GM18951 (cell line): ENCODE measurements around the gene PCTP.

Experiments used
- POLR2A ChIP-seq: IDR thresholded peaks from 4 replicates; pipeline ENCODE4 v1.6.1; 2011; ENCODE audit warnings: mild to moderate bottlenecking; ENCODE audit not compliant: insufficient read length, insufficient read depth; ENCODE audit errors: extremely low read depth
- in situ Hi-C: fragments of 300-500 bp; cut with MboI; formaldehyde crosslinking; loops from one replicate; pipeline ENCODE4 v1.12.0; 2022; ENCODE audit warnings: low sequenced_read_pairs, mixed read lengths, inconsistent platforms; ENCODE audit not compliant: unreplicated experiment

The PCTP gene

GRCh38 chr17:55730808-55731207 lies 20.0 kb upstream of the PCTP start:
- no peak for TF ChIP-seq POLR2A
- in situ Hi-C loops: no loop called here

- in situ Hi-C loops: no loop called here
- no peak for TF ChIP-seq POLR2A
Observed at GRCh38 chr17:55731586-55732250, 19.1 kb upstream of the PCTP start.

DNA sequence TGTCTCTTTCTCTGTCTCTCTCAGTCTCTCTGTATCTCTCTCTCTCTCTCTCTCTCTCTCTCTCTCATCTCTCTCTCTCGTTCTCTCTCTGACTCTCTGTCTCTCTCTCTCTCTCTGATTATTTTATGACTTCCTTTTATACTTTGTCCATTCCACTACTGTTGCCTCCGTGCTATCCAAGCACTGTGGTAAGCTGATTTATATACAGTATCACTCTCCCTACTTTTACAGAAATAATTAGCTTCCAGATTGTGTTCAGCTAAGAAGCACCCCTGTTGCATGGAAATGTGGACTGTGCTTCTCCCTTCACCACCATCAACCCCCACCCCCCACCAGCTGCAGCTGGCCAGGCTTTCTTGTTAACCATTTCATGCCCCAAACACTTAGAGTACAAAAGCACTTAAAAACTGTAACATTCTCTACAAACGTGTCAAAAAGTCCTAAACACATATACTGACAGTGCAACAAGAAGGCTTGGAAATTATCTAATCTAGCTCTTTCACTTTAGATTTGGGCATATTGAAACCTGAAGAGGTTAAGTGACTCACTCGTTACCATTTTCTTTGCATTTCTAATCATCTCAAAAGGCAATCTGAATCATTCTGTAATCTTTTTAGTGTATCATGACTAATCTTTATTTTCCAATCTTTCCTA lies 16.6 kb upstream of the PCTP start:
- in situ Hi-C loops: no loop called here
- no peak for TF ChIP-seq POLR2A

- in situ Hi-C loops: no loop called here
Observed at GRCh38 chr17:55735731-55736405, 15.0 kb upstream of the PCTP start.

DNA sequence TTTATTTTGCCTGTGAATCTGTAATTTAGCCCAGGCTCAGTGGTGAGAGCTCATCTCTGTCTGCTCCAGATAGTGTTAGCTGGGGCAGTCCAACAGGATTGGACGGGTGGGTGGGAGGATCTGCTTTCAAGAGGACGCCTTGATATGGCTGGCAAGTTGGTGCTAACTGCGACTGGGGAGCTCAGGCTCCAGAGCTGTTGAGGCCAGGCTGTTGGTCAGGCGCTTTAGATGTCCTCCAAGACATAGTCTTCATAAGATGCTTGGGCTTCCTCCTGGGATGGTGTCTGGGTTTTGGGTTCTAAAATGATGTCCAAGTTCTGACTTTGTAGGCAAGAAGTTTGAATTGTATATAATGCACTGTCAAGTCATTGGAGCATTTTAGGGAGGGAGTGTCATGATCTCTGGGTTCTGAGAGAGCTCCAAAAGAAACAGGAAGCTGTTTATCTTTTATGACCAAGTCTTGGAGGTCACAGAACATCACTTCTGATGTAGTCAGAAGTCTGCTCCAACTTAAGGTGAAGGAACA lies 12.8 kb upstream of the PCTP start:
- TF ChIP-seq POLR2A: no peak
- in situ Hi-C loops: no loop called here

More at GRCh38 chr17:55735731-55736405, 15.0 kb upstream of the PCTP start:
- no peak for TF ChIP-seq POLR2A

DNA sequence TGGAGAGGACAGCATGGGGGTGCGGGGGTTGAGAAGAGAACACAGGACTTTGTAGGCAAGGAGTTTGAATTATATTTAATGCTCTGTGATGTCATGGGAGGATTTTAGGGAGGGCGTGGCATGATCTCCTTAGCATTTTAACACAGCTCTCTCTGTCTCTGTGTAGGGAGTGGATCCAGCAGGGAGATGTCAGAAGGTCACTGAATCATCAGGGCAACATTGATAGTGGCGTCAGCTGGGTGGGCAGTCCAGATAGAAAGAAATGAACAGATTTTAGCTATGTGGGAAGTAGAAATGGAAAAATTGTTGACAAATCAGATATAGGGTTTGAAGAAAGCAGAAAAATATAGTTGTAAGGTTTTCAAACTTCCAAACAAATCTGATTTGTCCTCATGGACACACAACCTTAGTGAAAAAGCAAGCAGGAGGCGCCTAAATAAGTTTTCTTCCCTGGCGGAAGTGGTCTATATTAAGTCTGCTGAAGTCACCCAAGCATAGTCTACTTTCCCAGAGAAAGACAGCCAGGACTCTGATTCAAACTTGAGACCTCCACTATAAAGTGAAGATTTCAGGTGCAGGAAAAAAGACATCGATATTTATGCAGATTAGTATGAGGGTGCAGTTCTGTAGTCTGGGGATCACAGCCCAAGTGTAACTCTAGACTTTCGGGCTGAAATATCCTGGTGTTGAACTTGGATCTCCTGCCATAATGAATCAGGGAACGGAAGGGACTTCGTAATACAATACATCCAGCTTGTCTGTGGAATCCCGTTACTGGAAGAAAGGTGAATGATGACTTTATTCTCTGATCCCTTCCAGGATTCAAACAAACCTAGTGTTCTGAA lies 10.1 kb upstream of the PCTP start:
- in situ Hi-C loops: no loop called here
- no peak for TF ChIP-seq POLR2A

DNA sequence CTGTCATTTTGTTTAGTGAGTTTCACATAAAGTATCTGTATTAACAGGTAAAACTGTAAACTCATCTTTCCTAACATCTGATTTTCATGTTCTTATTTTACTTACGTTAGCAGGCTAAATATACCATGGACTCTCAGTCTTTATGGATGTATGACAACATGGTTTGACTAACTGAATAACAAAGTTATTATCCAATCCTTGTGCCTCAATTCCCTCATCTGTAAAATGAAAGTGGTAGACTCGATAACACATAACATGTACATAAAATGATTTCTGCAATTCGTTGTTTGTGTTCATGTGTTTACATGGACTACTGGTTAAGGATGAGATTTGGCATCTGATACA lies 9.5 kb upstream of the PCTP start:
- in situ Hi-C loops: no loop called here
- no peak for TF ChIP-seq POLR2A

DNA sequence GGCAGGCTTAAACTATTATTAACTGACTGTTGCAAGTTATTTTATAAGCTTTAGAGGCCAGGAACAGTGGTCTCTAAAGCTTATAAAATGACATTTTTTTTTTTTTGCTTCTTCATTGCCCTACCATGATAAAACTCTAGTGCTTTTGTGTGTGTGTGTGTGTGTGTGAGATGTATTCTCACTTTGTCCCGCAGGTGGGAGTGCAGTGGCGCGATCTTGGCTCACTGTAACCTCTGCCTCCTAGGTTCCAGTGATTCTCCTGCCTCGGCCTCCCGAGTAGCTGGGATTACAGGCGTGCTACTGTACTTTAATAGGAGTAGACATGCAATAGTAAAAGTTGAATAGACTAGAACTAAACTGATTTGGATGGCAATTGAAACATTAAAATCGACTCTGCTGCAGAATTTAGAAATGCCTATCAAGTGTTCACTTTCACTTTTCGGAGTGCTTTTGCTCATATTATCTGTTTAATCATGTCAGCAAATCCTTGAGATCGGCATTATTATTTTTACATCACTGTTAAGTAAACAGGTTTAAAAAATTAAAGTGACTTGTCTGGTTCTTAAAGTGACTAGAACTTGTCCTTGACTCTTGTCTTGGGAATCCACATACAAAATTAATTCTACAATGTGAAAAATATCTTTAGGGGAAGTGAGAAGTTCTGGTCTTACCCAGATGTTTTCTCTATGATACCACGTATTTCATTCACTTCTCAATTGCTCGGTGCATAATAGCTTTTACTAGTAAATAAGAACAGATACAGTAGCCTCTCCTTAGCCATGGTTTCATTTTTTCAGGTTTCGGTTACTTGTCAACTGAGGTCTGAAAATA lies 8.4 kb upstream of the PCTP start:
- in situ Hi-C loops: no loop called here
- no peak for TF ChIP-seq POLR2A

- in situ Hi-C loops: no loop called here
- no peak for TF ChIP-seq POLR2A
Observed at GRCh38 chr17:55743103-55743679, 7.7 kb upstream of the PCTP start.

- in situ Hi-C loops: no loop called here
- TF ChIP-seq POLR2A: no peak
Observed at GRCh38 chr17:55745258-55745657, 5.6 kb upstream of the PCTP start.

- no peak for TF ChIP-seq POLR2A
- in situ Hi-C loops: no loop called here
Observed at GRCh38 chr17:55746466-55746865, 4.4 kb upstream of the PCTP start.

DNA sequence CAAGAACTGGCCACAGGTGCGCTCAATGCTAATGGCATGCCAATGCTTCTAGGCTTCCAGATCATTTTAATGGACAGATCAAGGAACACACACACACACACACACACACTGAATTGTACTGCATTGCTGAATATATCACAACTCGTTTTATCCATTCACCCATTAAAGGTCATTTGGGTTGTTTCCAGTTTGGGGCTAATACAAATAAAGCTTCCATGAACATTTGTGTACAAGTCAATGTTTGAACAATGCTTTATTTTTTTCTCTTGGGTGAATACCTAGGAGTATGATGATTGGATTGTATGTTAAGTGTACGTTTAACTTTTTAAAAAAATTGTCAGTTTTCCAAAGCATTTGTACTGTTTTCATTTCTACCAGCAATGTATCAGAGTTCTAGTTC lies 3.6 kb upstream of the PCTP start:
- no peak for TF ChIP-seq POLR2A
- in situ Hi-C loops: no loop called here
